UCSD-AML1 (cell line): ENCODE data around the gene MKI67.
"Not testable (repeated sequence)": the region's sequence is repeated elsewhere in the genome, so short reads cannot be mapped to it uniquely, and the experiment has no call there.

Experiments used
- DNase-seq: peaks from one replicate; lab custom pipeline; 2025; ENCODE audit not compliant: unreplicated experiment; lab: John Stamatoyannopoulos, UW

MKI67 gene

DNA sequence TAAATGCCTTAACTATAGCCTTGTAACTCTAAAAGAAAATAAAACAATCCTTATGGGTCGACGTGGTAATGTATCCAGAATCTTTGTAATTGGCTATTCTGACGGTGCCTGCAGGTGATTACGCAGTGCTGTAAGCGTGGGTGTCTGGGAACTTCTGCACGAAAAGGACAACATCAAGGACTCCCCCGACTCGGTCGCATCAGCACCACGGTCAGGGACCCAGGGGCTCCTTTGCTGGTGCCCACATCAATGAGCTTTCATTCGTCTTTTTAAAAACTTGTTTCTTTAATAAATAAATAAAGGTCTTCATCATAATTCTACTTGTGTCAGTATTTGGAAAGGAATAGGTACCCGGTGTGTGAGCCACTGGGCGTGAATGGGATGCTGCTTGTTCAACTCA lies 13.2 kb downstream of the MKI67 start:
- no peak for DNase-seq

DNA sequence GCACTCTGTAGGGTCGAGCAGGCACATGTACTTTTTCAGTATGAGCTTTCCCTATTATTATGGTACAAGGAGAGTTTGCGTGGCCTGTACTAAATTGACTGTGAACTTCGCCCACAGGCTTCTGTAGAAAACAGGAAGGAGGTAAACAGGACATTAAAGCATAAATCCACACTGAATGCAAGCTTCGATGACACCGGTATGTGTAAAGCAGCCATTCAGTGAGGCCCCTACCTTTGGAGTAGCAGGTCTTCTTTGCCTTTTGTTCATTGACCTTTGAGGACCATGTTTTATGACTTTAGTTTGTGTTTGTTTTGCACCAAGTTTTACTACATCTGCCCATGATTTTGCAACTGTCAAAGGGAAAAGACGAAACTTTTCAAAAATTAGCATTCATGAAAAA lies 14.5 kb downstream of the MKI67 start:
- no peak for DNase-seq

DNA sequence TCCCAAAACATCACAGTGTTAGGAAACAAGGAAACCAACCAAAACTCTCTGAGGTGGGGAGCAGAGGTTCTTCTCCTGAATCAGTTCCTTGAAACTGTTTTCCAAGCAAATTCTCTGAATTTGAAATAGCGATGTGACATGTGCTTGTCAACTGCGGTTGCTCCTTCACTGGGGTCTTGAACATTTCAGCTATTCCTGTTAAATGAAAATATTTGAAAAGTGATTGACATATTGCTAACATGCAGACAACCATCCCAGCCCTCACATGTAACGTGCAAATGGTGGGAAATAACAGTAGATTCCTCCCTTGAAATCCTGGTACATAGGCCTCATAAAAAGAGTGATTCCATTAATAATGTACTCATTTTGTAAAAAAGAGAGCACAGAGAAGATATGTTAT lies 15.9 kb downstream of the MKI67 start:
- DNase-seq: no peak

DNA sequence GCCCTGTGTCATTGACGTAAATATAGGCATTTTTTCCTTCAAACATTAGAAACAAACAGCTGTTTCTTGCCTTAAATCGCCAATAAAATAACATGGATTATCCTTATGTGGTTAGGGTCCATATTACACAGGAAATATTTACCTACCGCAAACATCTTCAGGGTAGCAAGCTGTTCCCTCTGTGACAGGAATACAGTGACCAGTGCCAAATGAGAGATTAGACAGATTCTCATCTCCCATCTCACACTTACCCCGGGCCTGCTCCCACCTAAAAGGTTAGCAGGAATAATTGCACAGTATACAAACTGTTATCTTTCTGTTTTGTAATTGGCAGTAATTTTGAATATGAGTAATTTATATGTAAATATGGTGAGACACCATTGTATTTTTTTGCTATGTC lies 16.5 kb downstream of the MKI67 start:
- no peak for DNase-seq

DNA sequence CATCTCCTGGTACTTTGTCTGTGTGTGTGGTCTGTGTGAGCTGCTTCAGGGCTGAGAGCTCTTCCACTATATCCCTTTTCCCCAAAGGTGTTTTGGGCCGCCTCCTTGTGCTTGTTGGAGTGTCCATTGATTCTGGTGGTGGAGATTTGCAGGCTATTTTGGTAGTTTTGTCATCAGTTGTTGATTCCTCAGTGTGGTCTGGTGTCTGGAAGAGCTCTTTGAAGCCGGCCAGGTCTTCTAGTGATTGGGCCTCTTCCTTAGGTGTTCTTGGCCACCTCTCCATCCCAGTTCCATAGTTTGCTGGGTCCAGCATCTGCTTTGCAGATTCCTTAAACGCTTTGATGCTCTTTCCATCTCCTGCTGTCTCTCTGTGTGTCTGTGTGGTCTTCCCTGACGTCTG lies 20.8 kb downstream of the MKI67 start:
- no peak for DNase-seq

DNA sequence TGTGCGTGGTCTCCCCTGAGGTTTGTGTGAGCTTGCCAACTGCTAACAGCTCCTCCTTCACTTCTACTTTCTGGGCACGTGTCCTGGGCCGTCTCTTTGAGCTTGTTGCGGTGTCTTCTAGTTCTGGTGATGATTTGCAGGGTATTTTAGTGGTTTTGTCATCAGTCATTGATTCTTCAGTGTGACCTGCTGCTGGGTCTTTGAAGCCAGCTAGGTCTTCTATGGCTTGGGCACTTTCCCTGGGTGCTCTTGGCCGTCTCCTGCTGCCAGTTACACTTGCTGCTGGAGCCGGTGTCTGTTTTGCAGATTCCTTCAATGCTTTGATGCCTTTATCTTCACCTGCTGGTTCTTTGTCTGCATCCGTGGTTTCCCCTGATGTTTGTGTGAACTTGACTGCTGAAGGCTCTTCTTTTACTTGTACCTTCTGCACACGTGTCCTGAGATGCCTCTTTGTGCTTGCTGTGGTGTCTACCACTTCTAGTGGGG lies 23.0 kb downstream of the MKI67 start:
- no peak for DNase-seq

DNA sequence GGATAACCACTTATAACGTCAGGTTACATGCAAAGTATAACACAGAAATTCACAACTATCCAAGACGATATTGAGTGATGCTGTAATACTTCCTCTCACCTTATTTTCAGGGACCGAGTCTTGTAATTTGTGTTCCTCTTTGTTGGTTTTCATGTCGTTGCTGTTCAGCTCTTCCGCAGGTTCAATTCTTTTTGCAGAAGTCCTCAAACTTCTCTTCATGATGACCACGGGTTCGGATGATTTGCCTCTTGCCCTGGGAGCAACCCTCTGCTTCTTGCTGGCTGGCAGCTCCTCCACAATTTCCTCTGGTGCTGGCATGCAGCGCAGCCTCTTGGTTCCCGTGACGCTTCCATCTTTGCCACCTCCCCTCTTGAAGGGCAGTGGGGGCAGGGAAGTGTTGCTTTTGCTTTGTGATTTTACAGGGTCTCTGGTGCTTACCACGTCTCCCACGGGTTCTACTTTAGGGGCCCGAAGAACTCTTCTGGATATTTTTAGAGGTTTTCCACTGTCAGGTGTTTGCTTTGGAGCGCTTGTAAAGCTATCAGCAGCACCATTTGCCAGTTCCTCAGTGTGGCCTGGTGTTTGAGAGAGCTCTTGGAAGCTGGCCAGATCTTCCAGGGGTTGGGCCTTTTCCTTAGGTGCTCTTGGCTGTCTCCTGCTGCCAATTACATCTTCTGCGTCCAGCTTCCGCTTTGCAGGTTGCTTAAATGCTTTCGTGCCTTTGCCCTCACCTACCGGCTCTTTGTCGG lies 23.6 kb downstream of the MKI67 start:
- DNase-seq: no peak

DNA sequence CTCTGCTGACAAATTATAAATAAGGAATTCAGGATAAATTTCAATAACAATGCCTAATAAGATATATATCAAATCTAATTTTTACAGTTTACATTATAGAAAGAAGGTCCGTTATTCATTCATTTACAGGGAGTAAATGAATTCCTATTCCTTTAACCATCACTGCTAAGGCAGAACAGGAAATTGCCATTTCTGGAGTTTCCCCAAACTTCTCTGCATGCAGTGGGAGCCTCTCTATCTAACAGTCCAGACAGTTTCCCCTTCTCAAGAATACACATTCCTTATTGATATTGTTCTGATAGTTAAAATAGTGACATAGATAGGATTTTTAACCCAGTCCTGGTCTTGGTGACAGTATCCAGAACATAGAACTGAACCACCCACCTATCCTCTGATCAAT lies 24.3 kb downstream of the MKI67 start:
- no peak for DNase-seq

DNA sequence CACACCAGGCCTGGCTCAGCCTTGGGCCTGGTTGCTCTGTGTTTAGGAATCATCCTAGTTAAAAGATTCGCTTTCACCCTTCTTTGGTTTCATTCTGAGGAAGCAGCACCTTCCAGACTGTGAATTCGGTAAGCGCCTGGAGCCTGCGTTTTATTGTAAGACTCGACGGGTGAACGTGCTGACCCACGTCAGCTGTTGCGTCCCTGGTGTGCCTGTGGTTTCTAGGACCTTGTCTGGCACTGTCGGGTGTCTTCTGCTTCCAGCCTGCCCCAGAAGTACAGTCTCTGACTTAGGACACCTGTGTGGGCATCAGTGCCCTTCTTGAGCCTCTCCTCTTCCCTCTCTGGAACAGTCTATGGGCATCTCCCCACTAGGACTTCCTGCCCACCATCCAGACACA lies 26.3 kb downstream of the MKI67 start:
- no peak for DNase-seq

DNA sequence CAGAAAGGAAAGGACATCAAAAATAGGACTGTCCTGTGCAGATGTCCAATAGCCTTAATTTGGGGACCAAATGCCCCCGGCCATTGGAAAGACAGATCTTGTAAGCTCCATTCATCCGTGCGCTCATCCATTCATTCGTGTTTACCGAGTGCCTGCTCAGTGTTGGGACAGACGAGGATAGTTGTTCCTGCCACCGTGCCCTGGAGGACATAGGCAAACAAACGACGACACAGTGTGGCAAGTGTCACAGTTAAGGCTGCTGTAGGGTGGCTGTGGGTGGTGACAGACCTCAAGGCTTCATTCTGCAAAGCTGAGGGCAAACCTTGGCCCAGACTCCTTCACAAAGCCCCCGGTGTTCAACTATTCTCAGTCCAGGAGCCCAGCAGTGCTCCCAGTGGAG lies 27.6 kb downstream of the MKI67 start:
- no peak for DNase-seq

DNA sequence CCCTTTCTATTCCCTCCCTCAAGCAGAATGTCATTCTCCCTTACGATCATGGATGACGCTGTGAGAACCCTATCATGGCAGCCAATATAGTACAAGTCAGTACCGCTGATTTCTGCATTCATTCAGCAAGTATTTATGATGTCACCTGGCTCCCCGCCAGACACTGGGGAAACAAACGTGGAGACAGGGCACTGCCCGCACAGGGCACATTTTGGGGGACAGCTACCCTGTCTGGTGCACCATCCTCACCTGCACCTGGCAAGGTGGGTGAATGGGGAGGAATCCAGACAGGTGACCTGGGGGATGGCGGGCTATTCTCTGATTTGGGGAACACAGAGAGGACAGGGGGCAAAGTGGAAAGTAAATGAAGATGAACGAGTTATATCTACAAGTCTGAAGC lies 28.4 kb downstream of the MKI67 start:
- DNase-seq: no peak

DNA sequence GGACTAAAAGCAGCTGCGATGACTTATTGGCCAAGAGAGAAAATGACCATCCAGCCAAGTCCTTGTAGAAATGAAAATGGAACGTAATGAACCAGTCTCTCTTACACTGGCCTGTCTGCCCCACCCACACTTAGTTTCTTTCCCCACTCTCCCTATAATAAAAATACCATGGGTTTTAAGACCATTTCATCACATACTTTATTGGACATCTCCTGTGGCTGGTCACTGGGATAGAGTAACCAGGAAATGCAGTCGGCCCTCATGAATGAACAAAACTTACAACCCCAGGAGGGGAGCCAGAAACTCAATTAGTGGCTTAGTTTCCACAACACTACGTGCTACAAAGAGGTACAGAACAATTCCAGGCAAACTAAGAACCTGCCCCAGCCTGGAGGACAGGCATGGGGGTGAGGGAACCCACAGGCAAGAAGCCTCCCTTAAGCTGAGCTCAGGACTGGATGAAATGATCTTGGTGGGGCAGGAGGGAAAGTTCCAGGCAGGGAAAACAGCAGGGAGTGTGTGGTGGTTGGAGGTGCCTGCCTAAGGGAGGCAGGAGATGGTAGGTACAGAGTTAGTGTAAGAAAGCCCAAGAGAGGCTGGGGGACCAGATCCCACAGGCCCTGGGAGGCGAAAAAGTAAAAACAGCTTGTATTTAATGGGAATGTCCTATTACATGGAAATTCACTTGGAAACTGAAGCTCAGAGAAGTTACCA lies 29.6 kb downstream of the MKI67 start:
- DNase-seq: no peak

DNA sequence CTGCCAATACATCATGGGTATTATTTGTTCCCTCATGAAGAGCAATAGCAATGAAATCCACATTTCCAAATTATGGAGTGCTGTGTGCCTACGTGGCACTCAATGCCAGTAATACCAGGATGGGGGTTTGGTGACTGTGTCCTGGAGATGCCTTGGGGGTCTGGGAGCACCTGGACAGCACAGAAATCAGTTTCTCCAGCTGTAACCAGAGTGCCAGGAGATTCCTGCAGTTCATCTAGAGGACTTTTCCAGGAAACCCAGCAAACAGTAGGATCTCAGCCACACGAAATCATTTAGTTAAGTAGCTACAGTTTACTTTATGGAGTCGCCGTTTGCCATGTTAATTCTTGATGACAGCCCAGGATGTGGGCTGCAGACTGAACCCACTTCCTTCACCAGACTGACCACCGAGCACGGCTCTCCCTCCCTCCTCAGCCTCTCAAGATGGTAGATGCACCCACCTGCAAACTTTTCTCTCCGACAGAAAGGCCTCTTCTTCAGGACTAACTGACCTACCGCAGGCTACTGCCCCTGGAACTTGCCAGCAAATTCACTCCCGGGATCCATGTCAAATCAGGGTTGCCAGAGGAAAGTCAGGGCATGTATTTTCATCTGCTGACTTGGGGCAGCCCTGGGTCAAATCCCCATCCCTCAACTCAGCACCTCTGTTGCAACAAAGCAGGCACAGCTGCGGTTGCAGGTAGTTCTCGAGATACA lies 30.3 kb downstream of the MKI67 start:
- peak; percentile 44 for DNase-seq

DNA sequence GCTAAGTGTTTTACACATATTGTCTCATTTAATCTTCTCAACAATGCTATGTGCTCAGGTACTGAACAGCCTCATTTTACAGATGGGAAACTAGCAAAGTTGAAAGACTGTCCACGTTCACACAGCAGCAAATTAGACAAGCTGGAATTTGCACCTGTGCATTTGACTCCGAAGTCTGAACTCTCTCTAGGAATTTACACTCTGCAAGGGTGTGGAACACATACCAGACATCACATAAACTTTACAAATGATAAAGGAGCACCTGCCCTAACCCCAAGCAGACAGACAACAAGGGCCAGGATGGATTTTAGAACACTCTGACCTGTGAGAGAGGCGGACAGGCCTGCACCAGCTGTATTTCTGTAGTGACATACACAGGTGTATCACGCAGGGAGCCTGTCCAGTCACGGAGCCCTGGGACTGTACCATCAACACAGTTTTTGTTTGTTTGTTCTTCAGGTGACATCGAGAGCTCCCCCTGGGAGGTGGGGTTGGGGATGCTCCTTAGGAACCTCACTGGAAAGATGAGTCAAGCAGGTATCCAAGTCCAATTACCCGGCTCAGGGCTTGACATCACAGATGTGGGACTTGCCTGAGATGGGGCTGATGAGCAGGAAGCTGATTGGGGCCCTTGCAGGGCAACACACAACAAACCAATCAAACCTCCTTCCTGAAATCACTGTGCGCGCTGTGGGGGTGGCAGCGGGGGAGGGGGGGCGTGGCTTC lies 31.0 kb downstream of the MKI67 start:
- no peak for DNase-seq

DNA sequence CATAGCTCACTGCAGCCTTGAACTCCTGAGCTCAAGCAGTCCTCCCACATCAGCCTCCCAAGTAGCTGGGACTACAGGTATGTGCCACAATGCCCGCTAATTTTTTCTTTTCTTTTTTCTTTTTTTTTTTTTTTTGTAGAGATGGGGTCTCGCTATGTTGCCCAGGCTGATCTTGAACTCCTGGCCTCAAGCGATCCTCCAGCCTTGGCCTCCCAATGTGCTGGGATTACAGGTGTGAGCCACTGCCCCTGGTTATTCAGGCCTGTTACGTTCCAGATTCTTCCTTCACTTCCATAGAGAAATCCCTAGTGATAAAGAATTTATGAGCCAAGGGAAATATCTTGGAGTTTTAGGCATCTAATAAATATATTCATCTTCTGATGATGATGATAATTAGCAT lies 31.6 kb downstream of the MKI67 start:
- DNase-seq: not testable (repeated sequence)

DNA sequence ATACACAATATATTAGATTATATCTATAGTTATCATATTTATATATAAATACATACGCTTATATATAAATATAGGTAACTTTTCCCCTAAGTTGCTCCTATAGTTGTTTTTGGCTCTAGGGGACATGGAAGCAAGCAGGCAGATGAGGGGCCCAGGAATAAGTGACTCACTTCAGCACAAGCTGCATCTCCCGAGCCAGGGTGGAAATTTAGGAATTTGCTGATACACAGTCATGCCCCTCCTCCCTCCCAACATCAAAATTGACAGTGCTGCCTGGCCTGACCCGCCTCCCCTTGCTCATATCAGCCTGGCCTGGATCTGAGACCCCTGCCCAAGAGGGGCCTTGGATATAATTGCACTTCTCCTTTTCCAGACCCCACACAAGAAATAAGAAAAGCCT lies 33.8 kb downstream of the MKI67 start:
- DNase-seq: no peak

DNA sequence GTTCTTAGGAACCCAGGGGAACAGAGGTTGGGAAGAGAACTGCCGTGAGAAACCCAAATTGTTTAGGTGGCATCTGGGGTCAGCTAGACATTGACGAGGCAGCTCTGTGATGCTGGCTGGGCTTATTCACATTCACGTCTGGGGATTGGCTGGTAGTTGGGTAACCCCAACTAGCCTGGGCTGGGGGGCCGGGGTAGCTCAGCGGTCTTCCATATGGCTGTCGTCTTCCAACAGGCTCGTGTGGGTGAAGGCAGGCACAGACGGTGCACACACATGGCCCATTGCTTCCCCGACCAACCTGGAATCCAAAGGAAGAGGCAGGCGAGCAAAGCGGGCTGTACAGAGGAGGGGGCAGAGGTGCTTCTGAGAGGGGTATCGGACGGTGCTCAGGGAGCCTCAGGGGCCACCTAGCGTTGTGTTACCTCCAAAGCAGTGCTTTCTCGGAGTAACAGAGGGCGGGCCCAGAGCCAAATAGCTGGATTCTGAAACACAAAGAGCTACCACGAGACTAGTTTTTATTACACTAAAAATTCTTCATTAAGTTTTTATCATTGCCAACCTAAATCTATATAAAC lies 34.5 kb downstream of the MKI67 start:
- no peak for DNase-seq

DNA sequence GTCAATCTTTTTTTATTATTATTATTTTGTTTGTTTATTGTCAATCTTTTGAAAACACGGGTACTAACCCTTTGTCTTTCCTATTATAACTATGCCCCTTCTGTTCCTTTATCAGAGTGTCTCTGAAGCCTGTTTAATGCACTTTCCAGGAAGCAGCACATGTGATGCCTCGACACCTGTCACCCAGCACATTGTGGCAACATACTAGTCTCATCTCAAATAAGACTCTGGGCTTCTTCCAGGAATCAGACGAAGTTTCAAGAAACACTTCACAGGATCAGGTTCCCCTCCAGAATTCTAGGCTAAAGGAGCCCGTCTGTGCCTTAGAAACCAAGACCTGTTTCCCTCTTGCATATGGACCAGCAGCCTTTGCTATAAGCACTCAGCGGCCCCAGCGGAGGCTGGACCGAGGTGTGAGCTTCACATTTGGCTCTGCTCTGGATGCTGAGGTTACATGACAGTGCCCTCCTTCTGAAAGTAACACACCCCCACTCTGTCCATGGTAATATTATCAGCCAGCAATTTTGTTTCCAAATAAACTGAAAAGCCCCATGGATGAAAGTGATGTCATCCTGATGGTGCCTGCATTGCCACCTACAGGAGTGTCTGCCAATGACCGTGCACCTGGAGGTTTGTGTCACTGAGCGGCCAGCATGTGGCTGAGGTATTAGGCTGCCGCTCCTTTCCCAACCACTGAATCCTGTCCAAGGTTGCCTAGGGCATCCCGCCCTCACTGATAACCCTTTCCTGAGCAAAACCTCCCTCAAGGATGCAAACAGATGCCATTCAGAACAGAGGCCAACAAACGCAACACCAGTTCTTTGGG lies 38.1 kb downstream of the MKI67 start:
- no peak for DNase-seq

DNA sequence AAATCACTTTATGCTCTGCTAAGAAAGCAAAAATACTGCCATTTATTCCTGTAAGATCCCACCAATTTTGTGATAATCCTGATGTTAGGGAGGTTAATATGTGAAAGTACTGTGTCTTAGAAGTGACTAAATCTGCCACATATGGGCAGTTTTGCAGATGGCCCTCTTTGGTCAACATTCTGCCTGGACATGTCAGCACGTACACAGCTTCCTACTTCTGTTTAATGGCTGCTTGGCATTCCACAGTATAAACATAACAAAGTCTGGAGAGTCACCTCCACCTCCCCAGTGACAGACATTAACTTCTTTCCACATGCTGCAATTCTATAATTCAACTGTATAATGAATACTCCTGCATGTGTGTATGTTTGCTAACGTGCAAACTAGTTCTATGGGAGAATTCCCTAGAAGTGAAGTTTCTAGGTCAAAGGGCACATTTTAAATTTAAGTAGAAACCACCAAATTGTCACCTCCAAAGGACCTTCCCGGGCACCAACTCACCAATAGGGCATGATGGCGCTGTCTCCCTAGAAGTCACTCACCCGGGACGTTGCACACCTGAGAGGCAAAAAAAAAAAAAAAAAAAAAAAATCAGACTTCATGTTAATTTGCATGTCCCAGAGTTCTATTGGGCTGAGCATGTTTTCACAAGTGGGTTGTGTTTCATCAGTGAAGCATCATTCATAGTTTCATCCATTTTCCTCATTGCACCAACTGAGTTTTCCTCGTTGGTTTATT lies 38.9 kb downstream of the MKI67 start:
- DNase-seq: no peak
